NCI-H1092 (cell line): ENCODE results near the gene GBGT1.

ENCODE experiments used
- DNase-seq: peaks from one replicate; lab custom pipeline; 2025; lab: John Stamatoyannopoulos, UW

The GBGT1 gene

GRCh38 chr9:133125941-133126696 lies 37.6 kb downstream of the GBGT1 start:
- DNase-seq, result no peak

- no peak for DNase-seq
Observed at GRCh38 chr9:133124907-133125275, 38.8 kb downstream of the GBGT1 start.

- DNase-seq, result no peak
Observed at GRCh38 chr9:133124123-133124906, 39.4 kb downstream of the GBGT1 start.

- no peak for DNase-seq
Observed at GRCh38 chr9:133122935-133123611, 40.6 kb downstream of the GBGT1 start.

GRCh38 chr9:133122605-133122934 lies 41.1 kb downstream of the GBGT1 start:
- DNase-seq, result no peak

GRCh38 chr9:133121915-133122550 lies 41.7 kb downstream of the GBGT1 start:
- DNase-seq, result no peak

- peak; percentile 84 for DNase-seq
Observed at GRCh38 chr9:133121198-133121914, 42.4 kb downstream of the GBGT1 start, which contains the start of gene RALGDS. TSS of gene RALGDS (minus strand) at chr9:133121240. CDS start at chr9:133121154, 86 bp downstream.

GRCh38 chr9:133120501-133121197 lies 43.1 kb downstream of the GBGT1 start:
- DNase-seq, result no peak

- no peak for DNase-seq
Observed at GRCh38 chr9:133119846-133120500, 43.7 kb downstream of the GBGT1 start.

GRCh38 chr9:133119103-133119845 lies 44.4 kb downstream of the GBGT1 start:
- DNase-seq, result peak; percentile 48

GRCh38 chr9:133118568-133118967 lies 45.1 kb downstream of the GBGT1 start:
- DNase-seq, result no peak

GRCh38 chr9:133118179-133118520 lies 45.6 kb downstream of the GBGT1 start:
- DNase-seq, result no peak

- DNase-seq, result no peak
Observed at GRCh38 chr9:133117271-133118178, 46.2 kb downstream of the GBGT1 start.

- DNase-seq, result no peak
Observed at GRCh38 chr9:133116346-133117231, 47.1 kb downstream of the GBGT1 start.

- DNase-seq, result no peak
Observed at GRCh38 chr9:133115604-133116345, 47.9 kb downstream of the GBGT1 start.

- no peak for DNase-seq
Observed at GRCh38 chr9:133114886-133115603, 48.7 kb downstream of the GBGT1 start.
